Muscle layer of duodenum (tissue), 2 donors: ENCODE measurements around the gene L1CAM.

Experiments used
- H3K27ac ChIP-seq: one replicate; pipeline ENCODE4 v1.7.0; 2013; ENCODE audit warnings: mild to moderate bottlenecking, low read length
- H3K27me3 ChIP-seq: one replicate; pipeline ENCODE4 v1.7.0; 2013; ENCODE audit warnings: low read depth, mild to moderate bottlenecking, control low read depth, low read length
- H3K36me3 ChIP-seq, 2 donors: one replicate each; pipeline ENCODE4 v1.7.0; 2013; ENCODE audit warnings: low read length in 2 of 2, control low read depth in 1 of 2, mild to moderate bottlenecking in 1 of 2; ENCODE audit not compliant: insufficient read depth in 2 of 2, control insufficient read depth in 1 of 2
- H3K4me1 ChIP-seq, 2 donors: one replicate each; pipeline ENCODE4 v1.7.0; 2013; ENCODE audit warnings: low read length in 2 of 2, mild to moderate bottlenecking in 2 of 2, control low read depth in 1 of 2, moderate library complexity in 1 of 2; ENCODE audit not compliant: insufficient read depth in 2 of 2, control insufficient read depth in 1 of 2
- H3K4me3 ChIP-seq, 2 donors: one replicate each; pipeline ENCODE4 v1.7.0; 2013; ENCODE audit warnings: low read length in 2 of 2, low read depth in 1 of 2, mild to moderate bottlenecking in 1 of 2
- H3K9me3 ChIP-seq, 2 donors: one replicate each; pipeline ENCODE4 v1.7.0; 2013; ENCODE audit warnings: low read length in 2 of 2, control low read depth in 1 of 2, mild to moderate bottlenecking in 1 of 2; ENCODE audit not compliant: control insufficient read depth in 1 of 2
- donor health status: healthy.

Gene L1CAM

GRCh38 chrX:153873282-153874084 is 12.5 kb downstream of the L1CAM start:
- H3K27me3 ChIP-seq: no peaks in the 10 kb centered on the region
- no peak overlapping the region for H3K4me3 ChIP-seq
- H3K9me3 ChIP-seq: no peaks in the 10 kb centered on the region
- no peak overlapping the region for H3K27ac ChIP-seq
- no peaks in the 10 kb centered on the region for H3K36me3 ChIP-seq
- no peaks in the 10 kb centered on the region for H3K4me1 ChIP-seq

DNA sequence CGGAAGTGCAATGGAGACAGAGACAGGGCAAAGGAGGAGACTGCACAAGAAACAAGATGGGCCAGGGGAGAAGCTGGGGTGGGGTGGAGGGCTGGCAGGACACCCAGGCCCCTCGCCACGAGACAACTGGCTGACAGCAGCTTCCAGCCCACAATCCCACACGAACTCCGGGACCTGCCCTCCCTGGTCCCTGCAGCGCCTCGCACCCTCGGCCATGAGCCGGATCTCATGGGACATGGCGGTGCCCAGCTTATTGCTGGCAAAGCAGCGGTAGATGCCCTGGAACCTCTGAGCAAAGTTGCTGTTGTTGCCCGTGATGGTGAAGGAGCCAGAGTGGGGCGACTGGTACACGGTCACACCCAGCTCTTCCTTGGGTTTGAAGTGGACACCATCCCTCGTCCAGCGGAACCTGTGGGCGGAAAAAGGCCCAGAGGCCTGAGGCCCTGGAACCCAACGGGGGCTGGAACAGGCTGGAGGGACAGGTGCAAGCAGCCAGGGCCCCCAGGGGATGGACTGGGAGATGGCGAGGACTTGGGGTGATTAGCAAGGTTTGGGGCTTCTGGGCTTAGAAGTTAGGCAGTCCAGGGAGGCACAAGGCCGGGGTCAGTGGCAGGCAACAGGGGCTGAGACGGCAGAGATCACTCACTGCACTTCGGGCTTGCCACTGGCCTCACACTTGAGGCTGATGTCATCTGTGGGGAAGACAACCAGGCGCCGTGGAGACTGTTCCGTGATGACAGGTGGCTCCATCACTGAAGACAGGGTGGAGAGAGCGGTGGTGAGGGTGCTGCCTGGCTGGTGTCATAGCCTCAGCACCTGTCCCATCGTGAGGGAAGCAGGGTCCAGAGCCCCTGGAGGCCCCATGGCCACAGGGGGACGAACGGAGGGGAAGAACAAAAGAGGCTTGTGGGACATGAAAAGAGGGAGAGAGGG is 13.8 kb downstream of the L1CAM start:
- H3K27me3 ChIP-seq: no peaks in the 10 kb centered on the region
- no peaks in the 10 kb centered on the region for H3K9me3 ChIP-seq
- no peaks in the 10 kb centered on the region for H3K36me3 ChIP-seq
- H3K4me1 ChIP-seq: no peaks in the 10 kb centered on the region
- no peak overlapping the region for H3K27ac ChIP-seq
- no peak overlapping the region for H3K4me3 ChIP-seq

DNA sequence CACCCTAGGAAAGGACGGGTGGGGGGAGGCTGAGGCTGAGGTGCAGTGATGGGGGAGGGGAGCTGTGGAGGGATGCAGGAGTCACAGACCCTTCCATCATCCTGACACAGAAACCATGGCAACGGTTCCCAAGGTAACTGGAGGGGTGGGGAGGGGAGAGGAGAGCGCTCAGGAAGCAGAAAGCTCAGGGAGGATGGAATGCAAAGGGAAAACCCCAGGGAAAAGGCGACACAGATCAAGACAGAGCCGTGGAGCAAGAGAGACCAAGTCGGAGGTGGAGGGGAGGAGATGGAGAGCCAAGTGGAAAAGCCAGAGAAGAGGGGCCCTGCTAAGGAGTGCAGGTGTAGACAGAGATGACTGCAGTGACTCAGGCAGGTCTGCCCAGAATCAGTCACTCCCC is 14.5 kb downstream of the L1CAM start:
- H3K9me3 ChIP-seq: no peaks in the 10 kb centered on the region
- no peaks in the 10 kb centered on the region for H3K36me3 ChIP-seq
- H3K4me3 ChIP-seq: no peak overlapping the region
- no peaks in the 10 kb centered on the region for H3K27me3 ChIP-seq
- no peaks in the 10 kb centered on the region for H3K4me1 ChIP-seq
- no peak overlapping the region for H3K27ac ChIP-seq

GRCh38 chrX:153870791-153871360 is 15.1 kb downstream of the L1CAM start:
- H3K27me3 ChIP-seq: no peaks in the 10 kb centered on the region
- H3K36me3 ChIP-seq: no peaks in the 10 kb centered on the region
- H3K27ac ChIP-seq: no peak overlapping the region
- no peaks in the 10 kb centered on the region for H3K9me3 ChIP-seq
- H3K4me1 ChIP-seq: no peaks in the 10 kb centered on the region
- no peak overlapping the region for H3K4me3 ChIP-seq

DNA sequence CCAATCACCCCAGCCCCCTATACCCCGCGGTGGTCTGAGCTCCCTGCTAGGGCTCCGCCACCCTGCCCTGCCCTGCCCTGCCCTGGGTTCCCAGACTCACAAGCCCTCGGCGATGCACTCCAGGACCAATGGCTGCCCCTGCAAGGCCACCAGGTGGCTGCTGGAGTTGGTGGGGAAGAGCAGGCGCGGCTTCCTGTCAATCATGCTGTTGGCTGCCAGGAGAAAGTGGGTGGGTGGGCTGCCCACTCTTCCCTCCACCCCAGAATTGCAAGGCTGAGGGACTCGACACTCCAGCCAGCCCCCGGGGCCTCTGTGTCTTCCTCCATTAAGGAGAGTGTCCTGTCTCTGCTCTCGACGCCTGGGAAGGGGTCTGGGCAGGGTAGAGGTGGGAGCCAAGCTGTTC is 15.7 kb downstream of the L1CAM start:
- Histone ChIP-seq H3K27me3 (no peaks in the 10 kb centered on the region), H3K4me1 (no peaks in the 10 kb centered on the region), H3K9me3 (no peaks in the 10 kb centered on the region), H3K4me3 (no peak overlapping the region), H3K36me3 (no peaks in the 10 kb centered on the region), H3K27ac (no peak overlapping the region)

DNA sequence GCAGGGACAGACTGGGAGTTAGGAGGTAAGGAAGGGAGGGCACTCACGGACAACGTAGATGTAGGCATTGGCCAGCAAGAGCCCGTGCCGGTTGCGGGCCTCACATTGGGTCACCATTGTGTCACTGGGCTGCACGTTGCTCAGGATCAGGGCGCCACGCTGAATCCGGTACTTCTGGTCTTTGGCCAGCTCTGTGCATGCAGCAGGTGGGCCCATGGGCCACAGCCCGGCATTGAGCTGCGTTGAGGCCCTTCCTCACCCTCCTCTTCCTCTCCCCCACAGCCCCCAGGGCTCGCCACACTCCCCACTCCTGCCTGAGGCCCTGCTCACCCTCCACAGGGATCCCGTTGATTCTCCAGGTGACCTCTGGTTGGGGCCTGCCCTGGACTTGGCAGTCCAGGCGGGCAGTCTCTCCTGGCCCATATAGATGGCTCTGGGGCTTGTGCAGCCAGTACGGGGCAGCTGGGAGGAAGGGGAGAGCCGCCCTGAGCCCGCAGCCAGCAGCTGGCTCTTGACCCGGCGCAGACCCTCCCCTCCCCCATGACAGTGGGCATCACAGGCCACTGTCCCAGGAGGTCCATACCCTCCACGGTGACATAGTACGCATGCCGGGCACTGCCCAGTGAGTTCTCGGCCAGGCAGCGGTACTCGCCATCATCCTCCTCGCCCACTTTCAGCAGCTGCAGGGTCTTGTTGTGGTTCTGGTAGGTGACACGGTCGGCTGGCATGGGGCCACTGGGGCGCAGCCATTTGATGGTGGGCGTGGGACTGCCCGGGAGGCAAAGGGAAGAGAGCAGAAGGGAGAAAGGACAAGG is 16.3 kb downstream of the L1CAM start:
- Histone ChIP-seq H3K27me3 (no peaks in the 10 kb centered on the region), H3K9me3 (no peaks in the 10 kb centered on the region), H3K4me1 (no peaks in the 10 kb centered on the region), H3K27ac (no peak overlapping the region), H3K4me3 (no peak overlapping the region), H3K36me3 (no peaks in the 10 kb centered on the region)

DNA sequence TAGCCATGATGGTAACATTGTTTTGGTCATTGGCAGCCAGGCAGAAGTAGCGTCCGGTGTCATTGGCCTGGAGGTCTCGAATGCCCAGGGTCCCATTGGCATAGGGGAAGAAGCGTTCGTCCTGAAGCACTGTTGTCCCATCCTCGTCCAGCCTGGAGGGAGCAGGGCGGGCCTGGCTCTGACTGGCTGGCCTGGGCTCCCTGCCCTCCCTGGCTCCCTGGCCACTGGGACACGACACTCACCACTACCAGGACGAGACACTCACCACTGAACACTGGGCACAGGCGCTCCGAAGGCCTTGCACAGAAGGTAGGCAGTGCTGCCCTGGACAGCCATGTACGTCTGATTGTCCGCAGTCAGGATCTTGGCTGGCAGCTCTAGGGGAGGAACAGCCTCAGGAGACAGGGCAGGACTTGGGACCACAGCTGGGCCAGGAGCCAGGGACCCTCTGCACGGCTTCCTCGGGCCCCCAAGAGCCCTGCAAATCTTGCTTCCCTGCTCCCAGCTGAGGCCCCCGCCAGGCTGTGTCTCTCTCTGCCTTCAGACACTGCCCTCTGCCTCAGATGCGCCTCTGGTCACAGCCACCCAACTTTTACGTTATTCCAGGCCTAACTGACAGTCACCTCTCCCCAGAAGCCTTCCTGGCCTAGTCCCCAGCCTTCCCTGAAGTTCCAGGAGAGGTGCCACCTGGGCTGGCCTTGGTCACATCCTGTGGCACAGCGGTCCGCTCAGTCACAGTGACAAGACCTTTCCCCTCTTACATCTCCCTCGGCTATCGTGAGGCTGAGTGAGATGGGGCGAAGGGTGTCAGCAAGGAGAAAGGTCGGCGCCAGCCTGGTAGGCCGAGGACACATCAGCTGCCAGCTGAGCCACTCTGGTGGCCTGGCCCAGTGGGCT is 17.1 kb downstream of the L1CAM start:
- Histone ChIP-seq H3K27ac (no peak overlapping the region), H3K4me1 (no peaks in the 10 kb centered on the region), H3K27me3 (no peaks in the 10 kb centered on the region), H3K36me3 (no peaks in the 10 kb centered on the region), H3K4me3 (no peak overlapping the region), H3K9me3 (no peaks in the 10 kb centered on the region)

GRCh38 chrX:153867671-153868070 is 18.3 kb downstream of the L1CAM start:
- no peaks in the 10 kb centered on the region for H3K36me3 ChIP-seq
- no peaks in the 10 kb centered on the region for H3K4me1 ChIP-seq
- no peak overlapping the region for H3K27ac ChIP-seq
- no peaks in the 10 kb centered on the region for H3K27me3 ChIP-seq
- H3K4me3 ChIP-seq: no peak overlapping the region
- no peaks in the 10 kb centered on the region for H3K9me3 ChIP-seq

DNA sequence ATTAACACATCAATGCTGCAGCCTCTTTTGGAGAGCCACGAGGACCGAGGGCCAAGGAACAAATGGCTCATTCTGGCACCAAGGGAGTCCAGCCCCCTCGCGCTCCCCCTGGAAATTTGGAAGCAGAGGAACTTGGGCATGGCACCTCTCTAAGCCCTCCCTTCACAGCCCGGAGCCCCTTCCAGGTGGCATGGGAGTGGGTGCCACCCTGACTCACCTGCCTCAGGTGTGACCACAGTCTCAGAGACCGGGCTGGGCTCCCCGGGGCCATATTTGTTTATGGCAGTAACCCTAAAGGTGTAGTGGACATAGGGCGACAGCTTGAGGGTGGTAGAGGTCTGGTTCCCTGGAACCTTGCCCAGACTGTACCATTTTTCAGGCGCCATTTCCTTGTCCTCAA is 18.8 kb downstream of the L1CAM start:
- H3K36me3 ChIP-seq: no peaks in the 10 kb centered on the region
- H3K4me3 ChIP-seq: no peak overlapping the region
- H3K27ac ChIP-seq: no peak overlapping the region
- no peaks in the 10 kb centered on the region for H3K4me1 ChIP-seq
- no peaks in the 10 kb centered on the region for H3K27me3 ChIP-seq
- no peaks in the 10 kb centered on the region for H3K9me3 ChIP-seq

DNA sequence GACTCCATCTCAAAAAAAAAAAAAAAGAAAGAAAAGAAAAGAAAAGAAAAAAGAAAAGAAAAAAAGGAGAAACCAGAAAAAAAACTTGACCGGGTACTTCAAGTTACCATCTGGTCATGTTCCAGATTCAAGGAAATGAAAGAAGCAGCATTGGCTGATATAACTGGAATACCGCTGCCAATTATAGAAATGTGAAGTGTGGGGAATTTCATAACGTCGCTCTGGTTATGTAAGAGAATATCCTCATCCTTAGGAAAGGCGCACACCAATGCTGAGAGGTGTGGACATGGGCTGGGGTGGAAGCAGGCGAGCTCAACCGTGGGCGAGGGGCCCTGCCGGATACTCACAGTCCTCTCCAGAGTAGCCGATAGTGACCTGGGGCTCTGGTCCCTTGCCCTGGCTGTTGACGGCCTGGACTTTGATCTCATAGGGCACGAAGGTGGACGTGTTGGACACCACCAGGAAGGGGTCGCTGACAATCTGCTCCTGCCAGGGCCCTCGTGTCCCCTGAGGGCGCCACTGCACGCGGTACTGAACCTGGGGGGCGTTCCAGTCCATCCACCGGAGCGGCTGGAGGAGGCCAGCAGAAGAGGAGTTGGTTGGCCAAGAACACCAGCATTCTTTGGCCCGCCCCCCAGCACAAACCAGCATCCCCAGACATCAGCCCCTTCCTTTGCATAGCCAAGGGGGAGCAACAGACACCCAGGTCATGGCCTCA is 19.5 kb downstream of the L1CAM start:
- H3K9me3 ChIP-seq: no peaks in the 10 kb centered on the region
- no peak overlapping the region for H3K4me3 ChIP-seq
- H3K27ac ChIP-seq: no peak overlapping the region
- no peaks in the 10 kb centered on the region for H3K4me1 ChIP-seq
- H3K27me3 ChIP-seq: no peaks in the 10 kb centered on the region
- H3K36me3 ChIP-seq: no peaks in the 10 kb centered on the region
